ENCODE results near the gene SETD5.

The SETD5 gene

GRCh38 chr3:9397332-9397905 lies at the start of gene SETD5:
Gene SETD5, plus strand, starts transcription at chr3:9397615. Its CDS starts 31,324 bp downstream, at chr3:9428939.
- in situ Hi-C loops (cut with MboI; ENCODE audit: low sequenced_read_pairs, unreplicated experiment) = no loop called here
- peak; percentile 96 for DNase-seq (ENCODE audit: low spot score)
- TF ChIP-seq CTCF (IDR thresholded peaks at IDR 0.05; ENCODE audit: borderline replicate concordance, control extremely low read depth, extremely low read depth, insufficient read depth, missing control alignments) = no peak

GRCh38 chr3:9347887-9348286 lies 49.5 kb upstream of the SETD5 start:
- no peak for DNase-seq (ENCODE audit: low spot score)
- in situ Hi-C loops (cut with MboI; ENCODE audit: low sequenced_read_pairs, unreplicated experiment) = no loop called here
- no peak for TF ChIP-seq CTCF (IDR thresholded peaks at IDR 0.05; ENCODE audit: borderline replicate concordance, control extremely low read depth, extremely low read depth, insufficient read depth, missing control alignments)

- DNase-seq (ENCODE audit: low spot score) = no peak
- in situ Hi-C loops (cut with MboI; ENCODE audit: low sequenced_read_pairs, unreplicated experiment) = no loop called here
- TF ChIP-seq CTCF (IDR thresholded peaks at IDR 0.05; ENCODE audit: borderline replicate concordance, control extremely low read depth, extremely low read depth, insufficient read depth, missing control alignments) = no peak
These were observed 47.9 kb upstream of the SETD5 start for GRCh38 chr3:9349321-9350117.

- in situ Hi-C loops (cut with MboI; ENCODE audit: low sequenced_read_pairs, unreplicated experiment) = no loop called here
- TF ChIP-seq CTCF (IDR thresholded peaks at IDR 0.05; ENCODE audit: borderline replicate concordance, control extremely low read depth, extremely low read depth, insufficient read depth, missing control alignments) = no peak
- no peak for DNase-seq (ENCODE audit: low spot score)
These were observed 45.7 kb upstream of the SETD5 start for GRCh38 chr3:9351709-9352126.

- peak; percentile 64 for DNase-seq (ENCODE audit: low spot score)
- in situ Hi-C loops (cut with MboI; ENCODE audit: low sequenced_read_pairs, unreplicated experiment) = no loop called here
- TF ChIP-seq CTCF (IDR thresholded peaks at IDR 0.05; ENCODE audit: borderline replicate concordance, control extremely low read depth, extremely low read depth, insufficient read depth, missing control alignments) = peak; percentile 72
These were observed 44.3 kb upstream of the SETD5 start for GRCh38 chr3:9352917-9353752.

GRCh38 chr3:9361691-9362388 lies 35.6 kb upstream of the SETD5 start:
- in situ Hi-C loops (cut with MboI; ENCODE audit: low sequenced_read_pairs, unreplicated experiment) = no loop called here
- no peak for TF ChIP-seq CTCF (IDR thresholded peaks at IDR 0.05; ENCODE audit: borderline replicate concordance, control extremely low read depth, extremely low read depth, insufficient read depth, missing control alignments)

More at GRCh38 chr3:9361691-9362388, 35.6 kb upstream of the SETD5 start:
- DNase-seq (ENCODE audit: low spot score) = no peak

Data from GM13976 (cell line).